Prostate gland (tissue), 2 donors: ENCODE data around the gene CDC42SE1. TPM values are rescaled to one million over a fixed set of nuclear protein-coding genes. Genes with fewer than 3 reads are reported as not detected.

Experiments
- DNase-seq: peaks from one replicate; pipeline ENCODE4 v3.0.0-alpha.2; 2019; ENCODE audit warnings: low spot score
- H3K27ac ChIP-seq, 2 donors: fragments of 200-600 bp; sonication (generic); 2 replicates each; pipeline ENCODE4 v1.5.1; 2017 to 2019
- H3K27me3 ChIP-seq: fragments of 200-600 bp; sonication (generic); replicated peaks from 2 replicates; pipeline ENCODE4 v1.5.1; 2019; ENCODE audit not compliant: insufficient read depth
- H3K36me3 ChIP-seq, 2 donors: fragments of 200-600 bp; sonication (generic); 1 replicate in 1 of 2; 2 replicates in 1 of 2; pipeline versions ENCODE4 v1.5.1 to v1.8.1; 2017 to 2019
- H3K4me1 ChIP-seq: fragments of 200-600 bp; sonication (generic); replicated peaks from 2 replicates; pipeline ENCODE4 v1.5.1; 2019
- H3K4me3 ChIP-seq, 2 donors: fragments of 200-600 bp; sonication (generic); 2 replicates each; pipeline ENCODE4 v1.5.1; 2017 to 2019
- H3K9me3 ChIP-seq: fragments of 200-600 bp; sonication (generic); 2 replicates; pipeline ENCODE4 v1.5.1; 2017
- CTCF ChIP-seq, 4 experiments: fragments of 200-600 bp in 2 of 4; fragments of 450-650 bp in 2 of 4; sonication (generic) in 2 of 4; IDR thresholded peaks; 1 replicate in 3 of 4; 2 replicates in 1 of 4; pipeline ENCODE4 v1.5.1; 2016 to 2019; ENCODE audit warnings: antibody characterized with exemption in 4 of 4, mild to moderate bottlenecking in 2 of 4, moderate library complexity in 2 of 4
- POLR2A ChIP-seq: fragments of 450-650 bp; IDR thresholded peaks from one replicate; pipeline ENCODE4 v1.6.1; 2016; ENCODE audit warnings: antibody characterized with exemption, mild to moderate bottlenecking
- POLR2AphosphoS5 ChIP-seq: sonication (generic); formaldehyde crosslinking; IDR thresholded peaks from one replicate; pipeline ENCODE4 v1.6.1; 2017; ENCODE audit warnings: antibody characterized with exemption
- WGBS: methylation state at CpG from one replicate; pipeline ENCODE4 v1.1.5; 2018; 5-methylcytosine and 5-hydroxymethylcytosine counted together
- intact Hi-C: fragments of 100-400 bp; cut with DNase I; formaldehyde crosslinking; loops from one replicate; pipeline ENCODE4 v1.14.2; 2022
- total RNA-seq, 2 donors: library from RNA; depleted of rRNA; stranded (reverse); fragments of >200 nt; gene quantifications; one replicate each; pipeline ENCODE4 v1.1.0, GENCODE V29; 2016

CDC42SE1 gene
- total RNA-seq, 2 donors from 2014 or later: 66.6 to 67.4 TPM

- intact Hi-C loops: no loop called here
- TF ChIP-seq POLR2A (no peak), CTCF (IDR thresholded peaks at IDR 0.05) (no peak), POLR2AphosphoS5 (no peak)
- WGBS: 79% methylated on average over 1 of the region's 2 CpGs
- Histone ChIP-seq H3K9me3 (no peaks in the 10 kb centered on the region), H3K27ac (peak overlapping the region; percentile 95), H3K36me3 (peaks cover 6 to 13% of the 10 kb centered on the region in 2 donors), H3K27me3 (no peaks in the 10 kb centered on the region), H3K4me3 (no peak overlapping the region), H3K4me1 (peaks cover 21% of the 10 kb centered on the region)
- DNase-seq: no peak
Observed at GRCh38 chr1:151055581-151055980, 3.8 kb downstream of the CDC42SE1 start.

DNA sequence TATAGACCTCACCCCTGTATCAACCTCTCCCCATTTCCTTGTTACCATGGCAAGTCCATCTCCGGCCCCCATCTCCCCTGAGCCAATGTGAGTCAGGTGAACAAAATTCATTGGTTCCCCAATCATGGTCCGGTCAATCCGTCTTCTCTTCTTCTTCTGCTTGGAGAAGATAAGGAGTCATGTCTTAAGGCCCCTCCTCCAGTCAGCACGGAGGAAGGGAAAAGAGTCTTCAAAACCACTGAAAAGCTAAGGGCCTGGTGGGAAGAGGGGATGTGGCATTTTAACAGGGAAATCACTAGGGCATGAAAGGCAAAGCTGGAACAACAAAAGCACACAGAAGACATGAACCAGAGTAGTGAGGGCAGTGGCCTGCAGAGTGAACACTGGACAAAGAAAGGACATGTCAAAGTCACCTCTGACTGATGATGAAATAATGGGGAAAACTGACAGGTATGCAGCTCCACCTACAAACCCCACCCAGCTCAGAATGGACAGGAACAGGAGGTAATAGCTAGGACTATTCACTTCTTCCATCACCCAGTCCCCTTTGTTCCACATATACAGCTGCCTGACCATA lies 4.4 kb downstream of the CDC42SE1 start:
- H3K27ac ChIP-seq: peak overlapping the region in 1 of 2 donors; percentile 95
- TF ChIP-seq POLR2AphosphoS5: no peak
- H3K36me3 ChIP-seq: peaks cover 6 to 13% of the 10 kb centered on the region in 2 donors
- peaks cover 21% of the 10 kb centered on the region for H3K4me1 ChIP-seq
- H3K9me3 ChIP-seq: no peaks in the 10 kb centered on the region
- 88% methylated on average over 4 of the region's 4 CpGs for WGBS
- DNase-seq: no peak
- no peak overlapping the region for H3K4me3 ChIP-seq
- H3K27me3 ChIP-seq: no peaks in the 10 kb centered on the region
- intact Hi-C loops: no loop called here

DNA sequence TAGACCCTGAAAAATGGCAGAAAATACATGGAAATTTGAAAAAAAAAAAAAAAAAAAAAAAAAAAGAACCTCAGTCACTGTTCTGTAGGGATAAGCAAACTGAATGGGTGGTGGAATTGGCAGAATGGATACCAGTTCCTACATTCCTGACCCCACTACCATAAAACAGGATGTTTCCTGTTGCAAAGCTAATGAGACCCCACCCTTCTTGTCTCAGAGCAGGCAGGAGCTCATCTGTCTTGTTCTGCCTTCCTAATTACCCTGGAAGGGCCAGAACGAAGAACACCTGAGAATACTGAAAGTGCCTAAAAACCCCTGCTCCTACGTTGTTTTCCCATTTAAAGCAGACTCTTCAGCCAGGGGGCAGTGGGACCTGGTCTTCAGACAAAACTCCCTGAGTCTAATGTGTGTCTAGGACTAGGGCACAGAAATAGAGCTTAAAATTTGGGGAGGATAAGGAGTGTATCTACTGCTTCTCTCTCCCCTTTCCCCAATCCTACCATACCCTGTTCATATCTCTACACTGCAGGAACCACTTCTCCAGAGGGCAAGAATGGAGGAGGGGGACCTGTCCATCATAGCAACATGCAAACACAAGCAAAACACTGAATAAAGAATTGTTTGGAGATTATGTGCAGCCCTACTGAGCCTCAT lies 7.9 kb downstream of the CDC42SE1 start:
- TF ChIP-seq CTCF (IDR thresholded peaks at IDR 0.05) (no peak), POLR2A (no peak), POLR2AphosphoS5 (no peak)
- Histone ChIP-seq H3K9me3 (no peaks in the 10 kb centered on the region), H3K27ac (no peak overlapping the region), H3K4me1 (peaks cover 10% of the 10 kb centered on the region), H3K36me3 (peaks cover 6 to 13% of the 10 kb centered on the region in 2 donors), H3K4me3 (no peak overlapping the region), H3K27me3 (no peaks in the 10 kb centered on the region)
- DNase-seq: no peak
- intact Hi-C loops: no loop called here
- WGBS: 44% methylated on average over 2 of the region's 2 CpGs

- intact Hi-C loops: no loop called here
- WGBS: 74% methylated on average over 2 of the region's 2 CpGs
Observed at GRCh38 chr1:151050051-151050688, 9.3 kb downstream of the CDC42SE1 start.

More at GRCh38 chr1:151050051-151050688, 9.3 kb downstream of the CDC42SE1 start:
- DNase-seq: no peak
- no peaks in the 10 kb centered on the region for H3K9me3 ChIP-seq
- TF ChIP-seq POLR2A (no peak), POLR2AphosphoS5 (no peak), CTCF (IDR thresholded peaks at IDR 0.05) (no peak)
- no peak overlapping the region for H3K4me3 ChIP-seq
- H3K27ac ChIP-seq: no peak overlapping the region
- H3K27me3 ChIP-seq: no peaks in the 10 kb centered on the region
- peaks cover 6 to 13% of the 10 kb centered on the region in 2 donors for H3K36me3 ChIP-seq
- no peaks in the 10 kb centered on the region for H3K4me1 ChIP-seq
